Ramos (cell line): ENCODE results near the gene OR4D10.

Source experiments
- in situ Hi-C: fragments of 300-500 bp; cut with MboI; formaldehyde crosslinking; loops from one replicate; pipeline ENCODE4 v1.14.3; 2022; ENCODE audit warnings: low sequenced_read_pairs; ENCODE audit not compliant: unreplicated experiment

OR4D10 gene

DNA sequence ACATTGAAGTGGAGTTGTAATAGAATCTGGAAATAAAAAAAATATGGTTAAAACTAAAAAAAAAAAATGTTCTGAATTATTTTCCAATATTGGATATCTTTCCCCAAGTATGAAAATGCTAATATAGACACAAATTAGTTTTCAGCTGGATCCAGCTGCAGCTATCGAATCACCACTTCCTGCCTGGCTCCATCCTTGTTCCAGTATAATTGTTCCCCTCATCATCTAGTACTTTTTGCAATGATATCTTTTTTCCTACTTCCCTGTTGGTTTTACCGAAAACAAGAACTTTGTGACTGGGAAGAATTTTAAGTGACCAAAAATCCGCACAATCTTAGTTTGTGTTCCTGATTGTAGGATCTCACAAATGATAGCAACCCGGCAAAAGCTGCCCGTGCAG lies 47.6 kb downstream of the OR4D10 start:
- in situ Hi-C loops, result no loop called here

DNA sequence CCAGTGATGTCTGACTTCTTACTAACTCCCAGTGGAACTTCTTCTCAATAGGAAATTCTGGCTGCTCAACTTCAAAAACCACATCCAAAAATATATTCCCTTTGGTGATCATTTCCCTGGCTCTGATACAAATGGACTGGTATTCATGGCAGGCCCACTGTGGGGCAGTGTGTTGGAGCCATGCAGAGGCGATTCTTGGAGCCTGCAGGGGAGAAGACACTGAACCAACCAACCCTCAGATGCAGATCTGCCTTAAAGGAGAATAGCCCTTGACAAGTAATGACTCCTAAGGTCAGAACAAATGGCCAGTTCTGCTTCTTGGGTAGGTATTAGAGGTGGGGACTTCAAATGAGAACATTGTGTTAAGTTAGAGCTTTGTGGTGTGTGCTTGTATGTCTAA lies 50.4 kb downstream of the OR4D10 start:
- in situ Hi-C loops, result no loop called here

DNA sequence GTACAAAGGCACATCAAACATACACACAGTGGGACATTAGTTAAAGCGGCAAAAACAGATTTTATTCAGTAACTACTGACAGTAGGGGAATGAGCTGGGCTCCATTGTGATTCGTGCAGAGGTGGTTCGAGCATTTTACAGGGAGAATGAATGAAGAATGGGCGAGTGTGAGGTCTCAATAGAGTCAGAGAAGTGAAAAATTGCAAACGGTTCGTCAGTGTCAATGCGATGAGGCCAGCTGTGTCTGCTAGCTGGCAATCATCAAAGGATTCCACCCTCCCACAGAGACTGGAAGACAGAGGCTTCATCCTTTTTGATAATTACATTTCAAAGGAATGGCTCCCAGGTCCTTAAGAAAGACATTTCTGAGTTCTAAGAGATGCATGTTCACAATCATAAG lies 55.6 kb downstream of the OR4D10 start:
- in situ Hi-C loops, result loop anchor here (25.0 kb wide), 1 partner anchor 384 kb away; no protein-coding TSS in a partner anchor
